ENCODE data around the gene LCP2. TPM values are rescaled to one million over a fixed set of nuclear protein-coding genes. Genes with fewer than 3 reads are reported as not detected.

Gene LCP2
- total and polyA plus RNA-seq, 12 donors: 2.4 to 53.7 (median 17.7) TPM

DNA sequence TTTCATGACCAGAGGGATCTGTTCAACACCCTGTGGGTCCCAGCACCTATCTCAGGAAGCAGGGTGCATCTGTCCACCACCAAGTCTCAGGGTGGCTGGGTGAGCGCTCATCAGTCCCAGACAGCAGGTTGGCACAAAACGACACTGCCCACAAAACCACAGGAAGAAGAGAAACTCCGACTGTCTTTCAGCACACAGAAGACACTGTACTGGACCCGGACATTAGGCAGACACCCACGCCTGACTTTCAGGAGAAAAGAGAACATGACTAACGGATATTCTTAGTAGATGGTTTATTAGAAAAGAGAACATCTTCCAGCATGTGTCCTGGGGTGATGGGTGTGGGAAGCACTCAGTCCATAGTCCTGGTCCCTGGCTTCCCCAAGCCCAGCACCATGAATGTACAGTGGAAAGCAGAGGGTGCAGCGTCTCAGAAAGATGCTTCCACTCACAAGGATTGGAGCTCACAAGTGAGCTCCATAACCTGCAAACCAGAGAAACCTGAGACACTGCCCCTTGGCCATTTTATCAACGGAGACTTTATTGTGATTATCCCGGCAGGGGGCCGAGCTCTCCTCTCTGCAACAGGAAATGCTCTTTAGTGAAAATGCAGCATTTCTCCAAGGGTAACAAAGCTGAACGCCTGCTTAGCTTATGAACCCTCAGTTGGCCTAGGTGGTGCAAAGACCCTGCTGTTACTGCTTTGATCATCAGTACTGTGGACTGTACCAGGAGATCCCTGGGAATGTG, 35.8 kb upstream of the LCP2 start:
- Histone ChIP-seq H3K9me3 (replicated peaks in 1 of 3) (no peaks in the 10 kb centered on the region), H3K36me3 (replicated peaks in 1 of 2) (no peaks in the 10 kb centered on the region), H3K27ac (peak overlapping the region in 2 of 5 donors; percentile 17 to 63), H3K27me3 (no peaks in the 10 kb centered on the region), H3K4me3 (no peak overlapping the region), H3K4me1 (replicated peaks in 1 of 2) (no peaks in the 10 kb centered on the region)
- 48 to 64% (median 56%) methylated on average over 7 to 11 of the region's 11 CpGs for WGBS, 4 donors
- intact Hi-C loops (cut with DNase I): no loop called here
- TF ChIP-seq, protein P1, sequence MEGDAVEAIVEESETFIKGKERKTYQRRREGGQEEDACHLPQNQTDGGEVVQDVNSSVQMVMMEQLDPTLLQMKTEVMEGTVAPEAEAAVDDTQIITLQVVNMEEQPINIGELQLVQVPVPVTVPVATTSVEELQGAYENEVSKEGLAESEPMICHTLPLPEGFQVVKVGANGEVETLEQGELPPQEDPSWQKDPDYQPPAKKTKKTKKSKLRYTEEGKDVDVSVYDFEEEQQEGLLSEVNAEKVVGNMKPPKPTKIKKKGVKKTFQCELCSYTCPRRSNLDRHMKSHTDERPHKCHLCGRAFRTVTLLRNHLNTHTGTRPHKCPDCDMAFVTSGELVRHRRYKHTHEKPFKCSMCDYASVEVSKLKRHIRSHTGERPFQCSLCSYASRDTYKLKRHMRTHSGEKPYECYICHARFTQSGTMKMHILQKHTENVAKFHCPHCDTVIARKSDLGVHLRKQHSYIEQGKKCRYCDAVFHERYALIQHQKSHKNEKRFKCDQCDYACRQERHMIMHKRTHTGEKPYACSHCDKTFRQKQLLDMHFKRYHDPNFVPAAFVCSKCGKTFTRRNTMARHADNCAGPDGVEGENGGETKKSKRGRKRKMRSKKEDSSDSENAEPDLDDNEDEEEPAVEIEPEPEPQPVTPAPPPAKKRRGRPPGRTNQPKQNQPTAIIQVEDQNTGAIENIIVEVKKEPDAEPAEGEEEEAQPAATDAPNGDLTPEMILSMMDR (IDR thresholded peaks at IDR 0.05): no peak
- TF ChIP-seq POLR2A (IDR thresholded peaks at IDR 0.05): no peak
- DNase-seq: peak in 3 of 7 donors; percentile 27 to 62 (median 35)

GRCh38 chr5:170332058-170332457, 34.5 kb upstream of the LCP2 start:
- no peak for DNase-seq
- peak overlapping the region in 1 of 5 donors; percentile 68 for H3K27ac ChIP-seq
- no peak overlapping the region for H3K4me3 ChIP-seq
- no peaks in the 10 kb centered on the region for H3K36me3 ChIP-seq (replicated peaks in 1 of 2)
- H3K27me3 ChIP-seq: no peaks in the 10 kb centered on the region
- TF ChIP-seq, protein P1 (IDR thresholded peaks at IDR 0.05): no peak
- no peak for TF ChIP-seq POLR2A (IDR thresholded peaks at IDR 0.05)
- 86 to 97% (median 90%) methylated on average over 5 of the region's 5 CpGs for WGBS, 4 donors
- H3K4me1 ChIP-seq (replicated peaks in 1 of 2): no peaks in the 10 kb centered on the region
- intact Hi-C loops (cut with DNase I): no loop called here
- no peaks in the 10 kb centered on the region for H3K9me3 ChIP-seq (replicated peaks in 1 of 3)

DNA sequence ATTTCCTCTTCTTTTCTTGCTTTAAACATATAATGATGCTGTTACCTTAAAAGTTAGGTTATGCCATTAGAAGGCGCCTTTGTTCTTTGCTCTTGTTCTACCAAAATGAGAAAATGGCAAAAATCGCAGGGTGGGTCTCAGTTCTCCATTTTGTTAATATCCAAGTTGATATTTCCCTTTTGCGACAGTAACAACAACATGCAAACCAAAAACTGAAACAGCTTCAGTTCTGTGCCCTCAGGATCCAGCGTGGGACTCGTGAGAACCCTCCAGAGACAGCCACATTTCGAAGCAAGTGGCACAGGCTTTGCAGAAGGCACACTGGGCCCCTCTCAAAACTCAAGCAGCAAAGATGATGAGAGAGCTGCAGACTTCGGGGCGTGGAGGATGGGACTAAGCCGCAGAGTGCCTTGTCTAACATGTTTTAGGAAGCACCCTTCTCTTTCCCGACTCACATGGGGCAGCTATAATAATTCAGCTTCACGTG, 33.0 kb upstream of the LCP2 start:
- peak overlapping the region in 3 of 5 donors; percentile 28 to 84 (median 67) for H3K27ac ChIP-seq
- TF ChIP-seq, protein P1 (IDR thresholded peaks at IDR 0.05): no peak
- no peak for TF ChIP-seq POLR2A (IDR thresholded peaks at IDR 0.05)
- no peak for DNase-seq
- no peaks in the 10 kb centered on the region for H3K36me3 ChIP-seq (replicated peaks in 1 of 2)
- H3K27me3 ChIP-seq: no peaks in the 10 kb centered on the region
- 60 to 66% (median 64%) methylated on average over 11 of the region's 11 CpGs for WGBS, 4 donors
- no peaks in the 10 kb centered on the region for H3K4me1 ChIP-seq (replicated peaks in 1 of 2)
- intact Hi-C loops (cut with DNase I): no loop called here
- no peaks in the 10 kb centered on the region for H3K9me3 ChIP-seq (replicated peaks in 1 of 3)
- H3K4me3 ChIP-seq: peak overlapping the region in 1 of 4 donors; percentile 9

DNA sequence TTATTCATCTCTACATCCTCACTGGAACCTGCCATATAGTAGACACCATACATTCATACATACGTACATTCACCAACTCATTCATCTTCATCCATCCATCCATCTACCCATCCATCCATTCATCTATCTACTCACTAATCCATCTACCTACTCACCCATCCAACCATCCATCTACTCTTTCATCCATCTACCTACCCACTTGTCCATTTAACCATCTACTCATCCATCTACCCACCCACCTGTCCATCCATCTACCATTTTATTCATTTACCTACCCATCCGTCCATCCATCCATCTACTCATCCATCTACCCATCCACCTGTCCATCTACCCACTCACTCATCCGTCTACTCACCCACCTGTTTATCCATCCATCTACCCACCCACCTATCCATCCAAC, 31.9 kb upstream of the LCP2 start:
- intact Hi-C loops (cut with DNase I): no loop called here

More for the DNA sequence above, 31.9 kb upstream of the LCP2 start:
- no peak for DNase-seq
- Histone ChIP-seq H3K27ac (no peak overlapping the region), H3K36me3 (replicated peaks in 1 of 2) (no peaks in the 10 kb centered on the region), H3K4me3 (no peak overlapping the region), H3K9me3 (replicated peaks in 1 of 3) (no peaks in the 10 kb centered on the region), H3K4me1 (replicated peaks in 1 of 2) (no peaks in the 10 kb centered on the region), H3K27me3 (no peaks in the 10 kb centered on the region)
- TF ChIP-seq, protein P1 (IDR thresholded peaks at IDR 0.05): no peak
- no peak for TF ChIP-seq POLR2A (IDR thresholded peaks at IDR 0.05)
- 65 to 76% (median 74%) methylated on average over 3 of the region's 3 CpGs for WGBS, 4 donors

All from adrenal gland (tissue), 12 donors.